GM18861 (cell line): Measurements from ENCODE around the gene ZNF675.
"Not testable (repeated sequence)": the region's sequence is repeated elsewhere in the genome, so short reads cannot be mapped to it uniquely, and the experiment has no call there.

ENCODE experiments used
- ATAC-seq: cut with Tn5 transposase; IDR thresholded peaks from one replicate; pipeline ENCODE4 v1.9.1; 2021; ENCODE audit not compliant: unreplicated experiment

ZNF675 gene

DNA sequence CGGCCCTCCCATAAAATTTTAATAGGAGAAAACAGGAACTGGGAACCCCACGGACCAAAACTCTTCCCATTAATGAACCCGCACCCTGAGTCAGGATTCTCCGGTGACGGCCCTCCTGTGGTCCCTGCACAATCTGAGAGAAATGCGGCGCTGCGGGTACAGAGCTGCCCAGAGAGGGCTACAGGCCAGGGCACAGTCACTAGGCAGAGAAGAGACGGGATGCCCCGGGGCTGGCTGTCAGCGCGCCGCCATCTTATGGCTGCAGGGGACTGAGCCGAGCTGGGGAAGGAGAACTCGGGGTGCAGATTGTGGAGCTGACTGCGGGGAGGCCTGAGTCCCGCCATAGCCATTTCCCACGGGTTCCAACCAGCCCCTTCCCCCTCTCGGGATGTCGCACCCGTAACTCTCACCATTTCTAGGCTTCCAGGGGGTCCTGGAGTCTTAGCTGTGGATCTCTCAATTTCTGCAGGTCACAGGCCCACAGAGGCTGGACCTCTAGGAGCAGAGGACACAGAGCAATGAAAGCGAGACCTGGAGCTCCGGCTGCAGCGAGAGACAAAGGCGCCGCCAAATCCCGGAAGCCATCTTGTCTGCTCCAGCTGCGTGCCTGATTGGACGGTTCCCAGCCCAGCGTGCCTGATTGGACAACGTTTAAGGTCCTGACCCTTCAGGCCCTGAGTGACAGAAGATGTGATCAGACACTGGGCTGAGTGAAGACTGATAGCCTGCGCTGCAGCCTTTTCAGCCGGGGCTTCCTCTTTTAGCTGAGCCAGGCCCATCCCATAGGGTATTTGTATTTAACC is at the start of gene ZNF675:
ZNF675 (minus strand) TSS at position 592 of the 803 bp plus-strand sequence; CDS start at position 413, 179 bp downstream.
- peak; percentile 80 for ATAC-seq

DNA sequence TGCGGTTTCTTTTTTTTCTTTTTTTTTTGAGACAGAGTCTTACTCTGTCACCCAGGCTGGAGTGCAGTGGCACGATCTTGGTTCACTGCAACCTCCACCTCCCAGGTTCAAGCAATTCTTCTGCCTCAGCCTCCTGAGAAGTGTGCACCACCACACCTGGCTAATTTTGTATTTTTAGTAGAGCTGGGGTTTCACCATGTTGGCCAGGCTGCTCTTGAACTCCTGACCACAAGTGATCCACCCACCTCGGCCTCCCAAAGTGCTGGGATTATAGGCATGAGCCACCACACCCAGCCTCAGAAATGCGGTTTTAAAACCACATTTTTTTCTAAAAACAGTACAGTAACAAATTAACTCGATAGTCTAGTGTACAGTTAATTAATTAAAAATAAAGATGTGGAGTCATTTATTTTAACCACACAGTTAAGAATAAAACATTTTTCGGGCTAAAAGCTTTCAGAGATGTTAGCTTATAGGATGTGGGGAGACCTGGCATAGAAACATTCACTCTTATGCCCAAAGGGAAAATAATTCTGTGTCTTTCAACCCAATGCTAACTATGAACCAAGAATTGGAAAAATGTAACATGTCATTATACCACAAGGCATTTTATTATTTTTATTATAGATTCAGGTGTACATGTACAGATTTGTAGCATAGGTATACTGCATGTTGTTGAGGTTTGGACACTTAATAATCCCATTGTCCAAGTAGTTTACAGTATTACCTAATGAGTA is 43.9 kb upstream of the ZNF675 start:
- not testable (repeated sequence) for ATAC-seq

- not testable (repeated sequence) for ATAC-seq
Observed at GRCh38 chr19:23724161-23724560, 37.1 kb upstream of the ZNF675 start.

DNA sequence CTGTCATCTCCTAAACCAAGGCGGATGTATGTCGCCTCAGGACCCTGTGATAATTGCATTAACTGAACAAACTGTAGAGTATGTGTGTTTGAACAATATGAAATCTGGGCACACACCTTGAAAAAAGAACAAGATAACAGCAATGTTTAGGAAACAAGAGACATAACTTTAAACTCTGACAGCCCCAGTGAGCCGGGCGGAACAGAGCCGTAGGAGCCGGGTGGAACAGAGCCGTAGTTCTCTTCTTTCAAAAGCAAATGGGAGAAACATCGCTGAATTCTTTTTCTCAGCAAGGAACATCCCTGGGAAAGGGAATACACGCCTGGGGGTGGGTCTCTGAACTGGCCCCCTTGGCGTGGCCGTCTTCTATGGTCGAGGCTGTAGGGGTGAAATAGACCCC is 31.8 kb upstream of the ZNF675 start:
- no peak for ATAC-seq

DNA sequence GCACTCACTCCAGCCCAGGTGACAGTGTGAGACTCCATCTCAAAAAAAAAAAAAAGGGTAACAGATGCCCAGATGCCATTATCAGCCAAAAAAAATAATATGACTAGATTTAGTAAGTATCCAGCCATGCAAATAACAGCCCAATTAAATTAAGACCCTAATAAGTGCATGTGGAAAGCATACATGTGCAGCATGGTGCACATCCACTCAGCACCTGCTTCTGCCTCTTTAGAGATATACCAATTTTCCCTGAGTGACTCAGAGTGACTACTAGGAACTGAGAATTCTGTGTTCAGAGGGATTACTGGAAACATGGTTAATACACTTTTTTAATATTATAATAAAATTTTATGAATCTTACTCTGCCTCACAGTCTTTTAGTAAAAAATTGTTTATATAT is 29.8 kb upstream of the ZNF675 start:
- no peak for ATAC-seq

DNA sequence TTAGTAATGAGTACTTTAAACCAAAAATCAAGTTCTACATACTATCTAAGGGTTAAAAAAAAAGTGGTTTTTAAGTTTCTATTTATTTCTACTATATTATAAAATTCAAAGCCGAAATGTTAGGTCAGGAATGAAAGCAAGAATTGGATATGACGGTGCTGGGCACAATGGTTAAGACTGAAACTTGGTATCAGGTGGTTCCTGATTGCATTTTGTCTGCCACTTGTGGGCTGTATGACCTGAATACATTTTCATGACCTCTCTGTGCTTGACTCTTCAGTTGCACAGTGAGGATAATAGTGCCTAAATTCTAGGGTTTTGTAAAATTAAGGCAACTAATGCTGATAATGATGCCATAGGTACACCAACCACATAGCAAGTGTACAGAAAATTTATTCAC is 22.3 kb upstream of the ZNF675 start:
- ATAC-seq = no peak

DNA sequence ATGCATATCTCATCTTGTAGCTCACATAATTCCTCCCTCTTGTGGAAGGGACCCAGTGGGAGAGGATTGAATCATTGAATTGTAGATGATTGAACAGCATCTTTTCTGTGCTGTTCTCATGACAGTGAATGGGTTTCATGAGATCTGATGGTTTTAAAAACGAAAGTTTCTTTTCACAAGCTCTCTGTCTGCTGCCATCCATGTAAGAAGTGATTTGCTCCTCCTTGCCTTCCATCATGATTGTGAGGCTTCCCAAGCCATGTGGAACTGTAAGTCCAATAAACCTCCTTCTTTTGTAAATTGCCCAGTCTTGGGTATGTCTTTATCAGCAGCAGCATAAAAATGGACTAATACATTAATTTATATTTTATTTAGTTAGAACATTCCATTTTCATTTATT is 19.6 kb upstream of the ZNF675 start:
- ATAC-seq = no peak

DNA sequence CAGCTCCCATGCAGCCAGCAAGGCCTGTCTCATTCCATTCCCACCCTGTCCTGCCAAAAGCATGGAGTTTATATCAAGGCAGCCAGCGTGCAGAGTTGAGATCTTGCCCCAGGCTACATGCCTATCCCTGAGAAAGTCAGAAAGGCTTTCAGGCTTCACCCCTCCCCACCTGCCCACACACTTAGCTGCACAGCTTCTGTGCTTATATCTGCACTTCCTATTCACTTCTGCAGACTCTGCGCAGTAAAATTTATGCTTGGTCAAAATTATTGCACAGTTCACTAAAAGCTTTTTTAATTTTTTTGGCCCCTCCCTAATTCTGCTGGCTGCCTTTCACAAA is 12.5 kb upstream of the ZNF675 start:
- ATAC-seq = no peak

DNA sequence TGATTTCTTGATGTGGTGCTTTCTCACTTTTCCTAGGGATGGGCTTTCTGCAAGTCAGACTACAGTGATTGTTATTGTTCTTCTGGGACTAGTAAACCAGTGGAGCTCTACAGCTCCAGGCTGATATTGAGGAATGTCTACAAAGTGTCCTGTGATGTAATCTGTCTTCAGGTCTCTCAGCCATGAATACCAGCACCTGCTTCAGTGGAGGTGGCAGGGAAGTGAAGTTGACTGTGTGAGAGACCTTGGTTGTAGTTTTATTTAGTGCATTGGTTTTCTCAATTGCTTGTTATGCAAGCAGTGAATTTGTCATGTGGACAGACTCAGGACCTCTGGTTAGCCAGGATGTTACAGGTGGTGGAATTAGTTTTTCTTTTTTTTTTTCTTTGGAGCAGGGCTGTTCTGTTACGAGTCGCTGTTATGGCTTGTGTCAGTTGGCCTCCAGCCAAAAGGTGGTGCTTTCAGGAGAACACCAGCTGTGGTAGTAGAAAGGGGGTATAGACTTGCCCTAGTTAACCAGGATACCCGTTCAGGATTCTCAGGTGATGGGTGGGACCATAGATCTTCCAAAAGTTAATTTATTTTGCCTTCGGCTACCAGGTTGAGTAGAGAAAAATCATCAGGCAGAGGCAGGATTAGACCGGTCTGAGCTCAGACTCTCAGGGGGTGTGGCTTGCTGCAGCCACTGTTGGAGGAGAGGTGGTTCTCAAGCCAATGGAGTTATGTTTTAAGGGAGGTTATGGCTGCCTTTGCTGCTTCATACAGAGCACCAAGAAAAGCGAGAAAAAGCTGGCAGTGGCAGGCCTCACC is 11.9 kb upstream of the ZNF675 start:
- ATAC-seq = no peak

- ATAC-seq = not testable (repeated sequence)
Observed at GRCh38 chr19:23692937-23693336, 5.9 kb upstream of the ZNF675 start.

DNA sequence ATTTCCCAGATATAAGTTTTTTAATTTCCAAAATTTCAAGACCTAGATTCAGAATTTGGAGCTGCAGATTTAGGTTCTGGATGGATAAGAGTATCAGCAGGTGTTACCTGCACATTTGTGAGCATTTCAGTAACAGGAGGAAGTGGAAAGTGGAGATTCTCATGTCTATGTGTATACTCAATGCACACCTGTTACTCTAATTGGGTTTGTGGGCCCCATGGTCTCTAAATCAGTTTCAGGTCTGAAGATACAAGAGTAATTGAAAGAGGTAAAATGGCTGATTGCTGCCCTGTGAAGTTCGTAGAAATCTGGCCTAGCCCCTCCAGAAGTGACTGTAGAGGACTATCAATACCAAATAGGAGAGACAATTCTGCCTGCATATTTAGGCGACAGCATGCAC is 13.9 kb downstream of the ZNF675 start:
- ATAC-seq = no peak

DNA sequence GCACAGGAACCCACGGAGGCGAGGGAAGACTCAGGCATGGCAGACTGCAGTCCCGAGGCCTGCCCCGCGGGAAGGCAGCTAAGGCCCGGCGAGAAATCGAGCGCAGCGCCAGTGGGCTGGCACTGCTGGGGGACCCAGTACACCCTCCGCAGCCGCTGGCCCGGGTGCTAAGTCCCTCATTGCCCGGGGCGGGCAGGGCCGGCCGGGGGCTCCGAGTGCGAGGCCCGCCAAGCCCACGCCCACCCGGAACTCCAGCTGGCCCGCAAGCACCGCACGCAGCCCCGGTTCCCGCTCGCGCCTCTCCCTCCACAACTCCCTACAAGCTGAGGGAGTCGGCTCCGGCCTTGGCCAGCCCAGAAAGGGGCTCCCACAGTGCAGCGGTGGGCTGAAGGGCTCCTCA is 18.4 kb downstream of the ZNF675 start:
- ATAC-seq = not testable (repeated sequence)

GRCh38 chr19:23665651-23666410 is 21.2 kb downstream of the ZNF675 start:
- no peak for ATAC-seq

DNA sequence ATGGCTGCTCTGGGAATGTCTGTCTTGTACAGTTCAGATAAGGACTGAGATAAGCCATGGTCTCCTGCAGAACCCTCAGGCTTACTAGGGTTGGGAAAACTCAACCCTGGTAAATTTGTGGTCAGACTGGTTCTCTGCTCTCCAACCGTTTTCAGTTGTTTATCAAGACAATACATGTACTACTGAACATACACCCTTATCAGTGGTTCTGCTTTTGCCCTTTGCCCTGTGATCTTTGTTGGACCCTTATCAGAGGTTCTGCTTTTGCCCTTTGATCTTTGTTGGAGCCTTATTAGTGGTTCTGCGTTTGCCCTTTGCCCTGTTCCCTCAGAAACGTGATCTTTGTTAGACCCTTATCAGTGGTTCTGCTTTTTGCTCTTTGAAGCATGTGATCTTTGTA is 37.2 kb downstream of the ZNF675 start:
- not testable (repeated sequence) for ATAC-seq
